Kasumi-1 (cell line): ENCODE data around the gene ERGIC1.

ENCODE experiments used
- DNase-seq, 2 experiments: peaks; one replicate each; lab custom pipeline; 2025; lab: John Stamatoyannopoulos, UW

ERGIC1 gene

DNA sequence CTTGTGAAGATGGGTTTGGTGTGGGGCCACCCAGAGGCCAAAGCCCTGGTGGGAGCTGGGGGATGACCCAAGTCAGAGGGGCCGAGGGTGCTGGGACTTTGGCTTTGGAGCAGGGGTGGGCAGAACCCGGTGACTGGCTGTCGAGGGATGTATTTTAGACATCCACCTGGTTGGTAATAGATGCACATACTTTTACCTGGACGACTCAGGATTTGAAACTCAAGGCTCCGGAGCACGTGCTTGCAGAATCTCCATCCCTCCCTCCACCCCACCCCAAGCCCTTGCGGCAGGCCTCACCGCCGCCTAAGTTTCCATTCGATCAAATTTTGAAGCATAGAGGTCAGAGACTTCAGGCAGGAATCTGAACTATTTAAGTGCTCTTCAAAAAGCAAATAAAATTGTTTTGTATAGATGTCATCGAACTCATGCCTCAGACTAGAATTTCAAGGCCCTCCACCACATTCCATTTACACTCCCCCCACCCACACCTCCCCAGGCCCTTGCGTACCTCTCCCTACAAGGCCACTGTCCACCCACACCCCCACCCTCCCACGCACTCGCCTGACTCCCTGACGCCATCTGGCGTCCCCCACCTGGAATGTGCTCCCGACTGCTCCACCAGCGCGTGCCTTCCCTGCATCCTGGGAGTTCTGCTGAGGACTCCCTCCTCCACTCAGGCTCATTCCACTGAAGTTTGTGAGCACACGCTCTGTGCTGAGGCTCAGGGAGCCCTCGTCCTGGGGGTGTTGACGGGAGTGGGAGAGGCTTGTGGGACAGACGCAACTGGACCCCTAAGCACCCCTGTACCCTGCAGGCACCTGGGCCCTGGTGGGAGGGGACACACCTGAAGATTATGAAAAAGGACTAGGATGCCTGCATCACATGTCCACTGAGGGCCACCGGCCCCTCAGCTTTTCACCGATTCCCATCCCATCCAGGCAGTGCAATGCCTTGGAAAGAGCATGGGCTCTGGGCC is 68.7 kb downstream of the ERGIC1 start:
- DNase-seq: no peak

DNA sequence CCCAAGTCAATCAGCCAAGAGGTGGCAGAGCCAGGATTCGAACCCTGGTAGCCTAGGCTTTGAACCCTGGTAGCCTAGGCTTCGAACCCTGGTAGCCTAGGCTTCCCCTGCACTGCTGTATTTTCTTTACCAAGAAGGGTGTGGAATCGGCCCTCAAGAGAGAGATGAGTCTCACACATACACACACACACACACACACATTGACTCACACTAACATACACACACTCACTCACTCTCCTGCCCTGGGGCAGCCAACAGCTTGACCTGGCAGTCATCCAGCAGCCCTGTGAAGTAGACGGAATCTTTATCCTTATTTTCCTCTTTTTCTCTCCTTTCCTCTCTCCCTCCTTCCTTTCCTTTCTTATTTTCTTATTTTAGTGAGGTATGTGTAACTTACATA is 69.7 kb downstream of the ERGIC1 start:
- no peak for DNase-seq

DNA sequence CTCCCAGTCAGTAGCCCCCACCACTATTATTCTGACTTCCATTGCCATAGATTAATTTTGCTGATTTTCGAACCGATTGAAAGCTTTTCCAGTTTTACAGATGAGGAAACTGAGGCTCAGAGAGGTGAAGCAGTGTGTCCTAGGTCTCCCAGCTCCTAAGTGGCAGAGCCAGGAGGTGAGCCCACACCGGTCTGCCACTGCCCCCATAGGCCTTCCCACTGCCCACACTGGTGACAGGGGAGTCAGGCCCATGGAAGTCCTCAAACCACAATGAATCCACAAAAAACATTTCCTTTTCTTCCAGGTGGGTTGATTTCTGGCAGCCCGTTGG is 70.2 kb downstream of the ERGIC1 start:
- DNase-seq: no peak

DNA sequence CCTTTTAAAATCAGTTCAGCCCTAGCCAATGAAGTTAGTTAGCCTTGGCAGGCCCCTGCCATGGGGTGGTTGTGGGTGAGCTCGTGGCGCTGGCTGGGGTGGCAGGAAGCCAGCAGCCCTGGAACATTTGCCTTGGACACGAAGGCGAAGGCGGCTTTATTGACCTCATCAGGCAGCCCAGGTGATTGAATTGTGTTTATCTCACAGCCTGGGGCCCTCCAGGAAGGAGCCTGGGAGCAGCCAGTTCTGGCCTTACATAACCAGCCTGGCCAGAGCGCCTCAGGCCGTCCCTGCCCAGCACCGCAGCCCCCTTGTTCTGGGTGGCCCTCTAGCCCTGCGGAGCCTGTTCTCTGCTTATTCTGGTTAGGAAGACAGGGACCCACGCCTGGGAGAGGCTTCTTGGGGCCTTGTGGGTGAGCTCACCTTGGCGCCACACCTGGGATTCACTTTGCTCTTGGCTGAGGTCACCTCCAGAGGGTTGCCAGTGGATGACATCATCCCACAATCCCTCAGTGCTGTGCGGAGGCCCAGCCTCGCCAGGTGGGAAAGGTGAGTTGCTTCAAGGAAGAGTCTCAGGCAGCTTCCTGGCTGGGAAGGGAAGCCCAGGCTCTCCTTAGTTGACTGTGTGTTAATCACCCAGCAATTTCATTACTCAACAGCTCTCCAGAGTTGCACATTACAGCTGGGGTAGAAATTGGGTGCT is 70.7 kb downstream of the ERGIC1 start:
- no peak for DNase-seq

DNA sequence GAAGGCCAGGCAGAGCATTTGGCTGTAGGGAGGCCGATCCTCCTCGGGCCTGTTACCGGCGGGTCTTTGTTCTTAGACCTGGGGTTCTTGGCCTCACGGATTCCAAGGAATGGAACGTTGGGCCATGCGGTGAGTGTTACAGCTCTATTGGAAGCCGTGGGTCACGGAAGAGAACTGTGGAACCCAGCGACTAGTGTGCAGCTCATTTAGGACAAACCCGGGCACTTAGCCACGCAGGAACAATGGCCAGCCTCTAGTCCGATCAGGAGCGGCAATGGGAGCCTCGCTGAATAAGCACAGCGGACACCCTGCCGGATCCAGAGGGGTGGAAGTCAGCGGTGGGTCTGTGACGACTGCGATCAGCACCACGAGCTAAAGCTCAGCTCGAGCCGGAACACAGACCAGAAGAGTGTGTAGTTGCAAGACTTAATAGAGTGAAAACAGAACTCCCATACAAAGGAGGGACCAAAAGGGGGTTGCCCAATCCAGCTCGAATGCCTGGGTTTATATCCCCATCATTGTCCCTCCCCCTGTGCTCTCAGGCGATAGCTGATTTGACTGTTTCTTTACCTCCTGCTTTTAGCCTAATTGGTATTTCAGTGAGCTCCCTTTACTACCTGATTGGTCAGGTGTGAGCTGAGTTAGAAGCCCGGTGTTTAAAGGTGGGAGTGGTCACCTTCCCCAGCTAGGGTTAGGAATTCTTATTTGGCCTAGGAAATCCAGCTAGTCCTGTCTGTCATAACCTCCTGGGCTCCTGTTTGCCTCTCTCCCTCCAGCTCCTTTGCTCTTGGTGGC is 71.5 kb downstream of the ERGIC1 start:
- no peak for DNase-seq

DNA sequence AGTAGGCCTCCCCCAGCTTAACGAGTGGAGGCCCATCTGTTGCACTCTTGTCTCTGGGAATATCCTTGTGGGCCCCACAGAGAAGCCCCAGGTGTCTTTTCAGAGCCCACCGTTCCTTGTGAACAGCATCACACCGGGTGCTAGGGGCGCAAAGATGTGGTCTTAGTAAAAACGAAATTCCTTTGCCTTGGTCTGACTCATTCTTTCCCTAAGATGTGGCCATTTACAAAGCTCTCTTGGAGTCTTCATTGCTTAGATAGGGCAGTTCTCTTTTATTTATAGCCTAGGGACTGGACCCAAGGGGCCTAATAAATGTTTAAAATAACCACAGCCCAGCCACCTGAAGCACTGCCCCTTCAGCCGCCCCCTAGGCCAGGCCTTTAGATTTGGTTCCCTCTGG is 72.4 kb downstream of the ERGIC1 start:
- DNase-seq: no peak

DNA sequence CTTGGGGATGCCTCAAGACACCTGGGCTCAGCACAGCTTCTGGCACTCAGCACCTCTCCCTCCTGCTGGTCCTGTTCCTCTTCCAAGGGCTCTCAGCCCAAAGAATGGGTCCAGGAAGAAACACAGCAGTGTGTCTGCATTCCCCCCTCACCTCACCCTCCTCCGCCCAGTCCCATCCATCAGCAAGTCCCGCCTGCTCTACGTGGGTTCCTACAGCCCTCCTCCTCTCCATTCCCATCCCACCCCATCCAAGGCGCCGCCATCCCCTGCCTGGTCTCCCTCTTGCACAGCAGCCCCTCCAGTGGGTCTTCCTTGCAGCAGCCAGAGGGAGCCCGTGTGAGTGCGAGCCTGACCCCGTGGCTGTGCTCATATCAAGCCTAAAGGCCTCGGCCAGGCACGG is 72.8 kb downstream of the ERGIC1 start:
- no peak for DNase-seq

DNA sequence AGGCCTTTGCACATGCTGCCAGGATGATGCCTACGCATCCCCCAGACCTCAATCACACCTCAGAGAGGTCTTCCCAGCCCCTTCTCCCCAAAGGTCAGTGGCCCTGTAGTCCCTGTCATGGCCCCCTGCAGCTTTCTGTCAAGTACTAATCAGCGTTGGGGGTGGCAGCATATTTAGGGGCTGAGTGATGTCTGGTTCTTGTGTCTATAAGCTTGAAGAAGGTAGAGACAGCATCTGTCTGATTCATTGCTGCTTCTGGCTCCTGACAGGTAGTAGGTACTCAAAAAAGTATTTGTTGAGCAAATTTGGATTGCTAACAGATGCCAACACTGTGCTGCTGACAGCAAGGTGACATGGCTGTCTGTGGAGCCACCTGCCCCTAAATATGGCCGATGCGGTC is 73.6 kb downstream of the ERGIC1 start:
- DNase-seq: no peak

DNA sequence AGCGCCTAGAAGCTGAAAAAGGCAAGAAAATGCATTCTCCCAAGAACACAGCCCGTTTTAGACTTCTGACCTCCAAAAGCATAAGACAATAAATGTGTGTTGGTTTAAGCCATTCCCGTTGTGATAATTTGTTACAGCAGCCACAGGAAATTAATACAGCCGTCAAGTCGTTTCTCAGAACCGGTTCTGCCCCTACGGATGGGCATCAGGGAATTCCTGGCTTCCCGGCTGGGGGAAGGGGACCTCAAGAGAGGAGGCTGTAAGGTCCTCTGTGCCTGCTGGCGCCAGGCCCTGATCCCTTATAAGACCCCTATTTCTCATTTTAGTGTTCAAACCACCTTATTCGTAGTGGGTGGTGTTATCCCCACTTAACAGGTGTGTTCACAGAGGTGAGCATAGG is 74.6 kb downstream of the ERGIC1 start:
- DNase-seq: no peak

DNA sequence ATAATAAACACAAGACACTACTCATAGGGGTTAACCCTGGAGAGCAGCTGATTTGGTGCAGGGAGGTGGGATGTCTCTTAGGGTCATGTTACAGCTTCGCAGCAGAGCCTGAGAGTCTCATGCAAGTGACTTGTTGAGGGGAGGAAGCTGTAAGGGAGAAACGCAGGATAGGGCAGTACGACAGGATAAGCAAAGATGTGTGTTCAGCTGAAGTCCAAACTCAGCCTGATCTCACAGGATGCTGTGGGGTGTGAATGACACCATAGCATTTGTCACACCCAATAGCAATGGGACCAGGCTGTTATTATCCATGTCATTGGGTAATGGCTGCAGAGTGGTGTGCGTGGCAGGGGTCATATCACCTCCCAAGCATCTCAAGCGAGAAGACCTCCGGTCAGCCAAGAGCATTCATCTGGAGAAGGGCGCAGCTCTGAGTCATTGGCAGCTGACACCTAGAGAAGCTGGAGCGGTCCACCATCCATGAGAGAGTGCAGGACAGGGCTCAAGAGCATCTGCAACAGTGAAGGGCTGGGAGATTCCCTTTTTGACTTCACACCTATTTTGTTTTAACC is 76.0 kb downstream of the ERGIC1 start:
- DNase-seq: no peak

DNA sequence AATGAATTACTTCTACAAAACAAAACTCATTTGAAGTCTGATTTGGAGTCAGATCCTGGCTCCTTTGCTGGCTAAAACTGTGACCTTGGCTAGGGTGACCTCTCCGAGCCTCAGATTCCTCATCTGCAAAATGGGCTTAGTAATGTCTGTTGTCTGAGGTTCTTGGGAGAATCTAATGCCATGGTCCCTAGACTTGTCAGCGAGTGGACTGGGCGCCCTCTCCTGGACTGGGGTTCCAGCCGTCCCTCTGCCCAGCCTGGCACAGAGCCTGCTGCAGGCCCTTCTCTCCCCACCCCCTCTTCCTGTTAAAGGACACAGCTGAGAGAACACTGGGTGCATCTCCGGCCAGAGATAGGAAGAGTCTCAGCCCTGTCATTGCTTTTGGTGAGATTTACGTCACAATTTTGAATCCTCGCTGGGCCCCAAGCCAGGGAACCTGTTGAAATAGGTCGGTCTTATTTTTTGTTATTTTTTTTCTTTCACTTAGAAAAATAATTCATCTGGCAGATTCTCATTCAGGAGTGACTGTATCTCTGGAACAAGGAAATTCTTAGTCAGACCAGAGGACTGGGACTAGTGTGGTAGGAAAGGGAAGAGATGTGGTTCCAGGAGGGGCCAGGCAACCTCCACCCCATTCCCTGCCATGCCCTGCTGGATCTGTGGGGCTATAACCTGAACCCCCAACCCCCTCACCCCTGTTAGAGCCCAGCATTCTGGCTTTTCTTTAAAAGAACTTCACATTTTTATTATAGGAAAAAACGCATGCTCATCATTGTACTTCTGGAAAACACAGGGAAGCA is 77.0 kb downstream of the ERGIC1 start:
- DNase-seq: no peak

DNA sequence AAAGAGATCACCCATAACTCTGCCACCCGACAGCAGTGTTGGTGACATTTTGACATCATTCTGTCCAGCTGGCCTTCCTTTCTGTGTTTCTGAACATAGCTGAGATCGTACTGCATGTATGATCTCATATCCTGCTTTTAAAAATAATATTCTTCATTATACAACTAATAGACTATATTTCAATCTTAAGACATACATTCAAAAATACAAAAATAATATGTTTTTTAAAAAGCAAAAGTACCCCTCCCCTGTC is 77.5 kb downstream of the ERGIC1 start:
- no peak for DNase-seq

DNA sequence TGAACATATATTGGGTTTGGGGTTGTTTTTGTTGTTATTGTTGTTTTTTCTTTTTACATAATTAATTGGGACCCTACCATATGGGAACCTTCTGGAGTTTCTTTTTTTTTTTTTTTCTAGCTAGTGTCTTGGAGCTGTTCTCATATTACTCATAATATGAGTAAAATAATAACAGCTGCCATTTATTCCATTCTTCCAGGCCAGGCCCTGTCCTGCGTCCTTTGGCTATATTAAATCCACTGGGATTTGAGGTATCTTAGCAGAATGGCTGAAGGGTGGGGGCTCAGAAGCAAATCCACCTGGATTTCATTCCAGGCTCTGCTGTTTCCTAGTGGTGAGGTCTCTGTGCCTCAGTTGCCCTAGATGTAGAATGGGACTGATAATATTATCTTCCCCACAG is 77.9 kb downstream of the ERGIC1 start:
- DNase-seq: no peak

DNA sequence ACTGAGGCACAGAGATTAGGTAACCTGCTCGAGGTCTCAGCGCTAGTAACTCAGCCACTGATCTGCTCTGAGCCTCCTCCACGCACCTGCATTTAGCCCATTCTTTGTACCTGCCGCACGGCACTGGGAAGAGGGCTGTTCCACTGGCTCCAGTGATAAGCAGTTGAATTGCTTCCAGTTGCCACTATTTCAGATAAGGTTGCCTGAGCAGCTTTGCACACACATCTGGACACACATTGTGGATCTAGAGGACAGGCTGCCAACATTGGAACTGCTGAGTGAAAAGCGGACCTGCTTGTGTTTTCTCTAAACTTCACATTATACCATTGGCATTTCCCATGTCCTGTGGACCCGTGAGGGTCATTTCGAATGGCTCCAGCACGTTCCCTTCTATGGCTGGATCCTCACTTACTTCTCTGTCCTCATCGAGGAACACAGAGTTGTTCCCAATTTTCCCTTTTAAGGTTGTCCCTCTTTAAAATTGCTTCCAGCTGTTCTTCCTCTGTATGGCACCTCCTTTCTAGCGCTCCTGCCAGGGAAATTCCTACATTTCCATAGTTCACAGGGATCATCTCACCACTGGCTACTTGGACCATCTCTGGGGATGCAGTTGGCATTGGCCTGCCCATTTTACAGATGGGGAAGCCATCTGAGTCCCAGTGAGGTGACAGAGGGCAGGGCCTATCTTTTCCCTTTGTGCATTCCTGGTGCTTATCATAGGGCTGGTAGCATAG is 79.2 kb downstream of the ERGIC1 start:
- no peak for DNase-seq

DNA sequence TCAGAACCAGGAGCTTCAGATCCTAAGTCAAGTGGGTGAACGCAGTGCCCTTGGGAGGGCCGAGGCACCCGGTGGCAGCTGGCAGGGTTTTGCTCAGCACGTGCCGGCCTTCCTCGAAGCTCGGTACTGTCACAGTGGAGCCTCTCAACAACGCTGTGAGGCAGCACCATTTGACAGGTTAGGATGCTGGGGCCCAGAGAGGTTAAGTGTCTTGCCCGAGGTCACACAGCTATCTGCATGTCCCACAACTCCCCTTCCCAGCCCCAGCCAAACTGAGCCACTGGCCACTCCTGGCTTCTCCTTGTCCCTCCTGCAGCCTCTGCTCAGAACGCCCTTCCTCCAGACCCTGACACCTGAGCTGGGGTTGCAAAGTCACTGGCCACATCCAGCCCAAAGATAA is 81.5 kb downstream of the ERGIC1 start:
- DNase-seq: no peak

DNA sequence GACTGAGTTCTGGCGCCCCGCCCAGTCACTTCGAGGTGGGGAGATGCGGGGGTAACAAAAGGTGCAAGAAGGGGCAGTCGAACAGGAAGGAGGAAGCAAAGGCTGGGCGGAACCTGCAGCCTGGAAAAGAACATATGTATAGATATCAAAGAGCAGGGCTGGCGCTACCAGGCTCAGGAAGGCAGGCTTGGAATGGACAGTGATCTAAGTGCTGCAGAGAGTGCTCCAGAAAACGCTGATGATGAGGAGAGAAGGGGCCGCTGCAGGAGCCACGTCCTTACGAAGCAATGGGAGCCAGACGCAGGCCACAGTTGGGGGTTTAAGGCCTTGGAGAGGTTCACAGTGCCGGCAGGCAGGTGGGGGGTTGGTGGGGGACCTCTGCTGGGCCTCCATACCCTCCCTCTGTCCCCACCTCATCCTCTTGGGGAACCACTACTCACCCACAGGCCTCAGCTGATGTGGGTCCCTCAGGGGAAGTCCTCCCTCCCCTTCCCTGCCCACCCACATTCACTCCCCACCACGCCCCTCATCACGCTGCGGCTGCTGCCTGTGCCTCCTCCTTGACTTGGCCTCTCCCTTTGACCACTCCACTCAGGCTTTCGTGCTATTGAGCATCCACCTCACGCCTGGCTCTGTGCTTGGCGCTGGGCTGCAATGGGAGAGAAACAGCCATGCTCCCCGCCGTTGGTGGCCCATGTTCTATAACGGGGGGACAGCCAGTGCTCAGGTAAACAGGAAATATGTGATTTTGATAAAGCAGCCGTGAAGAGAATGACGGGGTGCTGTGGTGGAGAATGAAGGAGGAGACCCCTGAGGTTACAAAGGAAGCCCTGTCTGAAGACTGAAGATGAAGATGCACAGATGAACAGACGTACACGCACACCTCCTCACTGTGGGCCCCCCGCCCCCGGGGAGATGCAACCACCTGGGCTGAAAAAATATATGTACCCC is 84.6 kb downstream of the ERGIC1 start:
- no peak for DNase-seq

DNA sequence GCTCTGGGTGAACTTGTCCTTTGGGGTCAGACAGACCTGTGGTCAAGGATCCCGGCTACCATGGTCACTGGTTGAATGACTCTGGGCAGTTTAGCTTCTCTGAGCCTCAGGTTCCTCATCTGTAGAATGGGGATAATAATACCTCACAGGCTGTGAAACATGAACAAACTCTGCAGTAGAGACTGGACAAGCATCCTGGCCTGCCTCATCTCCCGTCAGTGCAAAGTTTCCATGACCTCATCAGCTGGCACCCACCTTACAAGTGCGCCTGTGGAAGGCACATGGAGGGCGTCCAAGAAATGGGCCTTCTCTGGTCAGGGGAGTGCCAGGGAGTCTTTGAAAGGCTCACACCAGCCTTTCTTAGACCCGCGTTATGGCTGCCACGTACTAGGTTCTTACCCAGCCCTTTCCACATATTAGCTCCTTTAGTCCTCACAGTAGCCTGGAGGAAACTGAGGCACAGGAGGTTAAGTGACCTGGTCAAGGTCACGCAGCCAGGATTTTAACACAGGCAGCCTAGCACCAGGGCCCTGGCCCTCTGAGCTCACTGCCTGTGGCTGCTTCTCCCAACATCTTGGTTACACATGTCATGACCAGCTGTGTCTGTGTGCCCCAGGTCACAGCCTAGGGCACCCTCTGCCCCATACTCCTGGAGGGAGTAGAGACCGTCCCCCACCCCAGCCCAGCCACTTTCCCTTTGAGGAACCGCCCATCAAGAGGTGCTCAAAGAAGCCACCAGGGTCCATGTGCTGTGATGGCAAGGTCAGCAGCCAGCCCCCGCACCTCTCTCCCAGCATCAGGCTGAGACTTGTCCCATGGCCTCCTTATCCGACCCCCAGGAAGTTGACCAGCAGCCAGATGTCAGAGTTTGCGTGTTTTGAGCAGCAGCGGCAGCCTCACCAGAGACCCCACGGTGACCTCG is 85.7 kb downstream of the ERGIC1 start:
- DNase-seq: no peak

DNA sequence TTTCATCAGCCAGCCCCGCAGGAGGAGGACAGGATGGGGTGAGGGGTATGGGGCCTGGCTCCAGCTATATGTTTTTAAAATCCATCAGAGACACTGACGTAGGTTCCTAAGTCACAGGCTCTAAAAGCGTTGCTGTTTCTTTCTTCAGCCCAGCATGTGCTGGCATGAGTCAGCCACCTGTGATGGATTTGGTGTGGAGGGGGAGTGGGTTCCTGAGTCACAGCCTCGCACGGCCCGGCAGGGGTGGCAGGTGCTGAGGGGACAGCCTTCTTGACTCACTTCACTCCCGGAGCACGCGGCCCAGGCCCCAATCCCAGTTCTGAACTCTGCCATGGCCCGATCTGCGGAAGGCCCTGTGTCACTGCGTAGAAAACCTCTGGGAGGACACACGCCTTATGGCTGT is 86.4 kb downstream of the ERGIC1 start:
- DNase-seq: no peak

DNA sequence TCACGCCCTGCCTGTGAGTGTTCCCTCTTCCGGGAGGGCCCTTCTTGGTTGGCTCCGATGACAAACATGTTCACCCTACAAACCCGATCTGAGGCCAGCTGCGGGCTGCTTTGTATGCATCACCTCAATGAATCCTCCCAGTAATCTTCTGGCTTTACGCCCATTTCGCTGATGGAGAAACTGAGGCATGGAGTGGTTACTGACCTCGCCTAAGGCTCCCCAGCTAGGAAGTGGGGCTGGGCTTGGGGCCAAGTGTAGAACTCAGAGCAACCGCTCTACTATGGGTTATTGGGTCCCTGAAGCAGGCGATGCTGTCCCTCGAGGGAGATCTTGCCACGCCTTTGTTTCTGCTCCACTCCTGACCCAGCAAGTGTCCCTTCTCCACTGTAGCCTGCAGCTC is 86.9 kb downstream of the ERGIC1 start:
- DNase-seq: no peak
